Measurements from ENCODE around the gene ANKS3.

ANKS3 gene

GRCh38 chr16:4766875-4767628, 33.0 kb upstream of the ANKS3 start, which contains the start of gene ZNF500:
Gene ZNF500 (minus strand): TSS chr16:4767162. CDS start chr16:4765978, 1,184 bp downstream.
- TF ChIP-seq, protein P1, sequence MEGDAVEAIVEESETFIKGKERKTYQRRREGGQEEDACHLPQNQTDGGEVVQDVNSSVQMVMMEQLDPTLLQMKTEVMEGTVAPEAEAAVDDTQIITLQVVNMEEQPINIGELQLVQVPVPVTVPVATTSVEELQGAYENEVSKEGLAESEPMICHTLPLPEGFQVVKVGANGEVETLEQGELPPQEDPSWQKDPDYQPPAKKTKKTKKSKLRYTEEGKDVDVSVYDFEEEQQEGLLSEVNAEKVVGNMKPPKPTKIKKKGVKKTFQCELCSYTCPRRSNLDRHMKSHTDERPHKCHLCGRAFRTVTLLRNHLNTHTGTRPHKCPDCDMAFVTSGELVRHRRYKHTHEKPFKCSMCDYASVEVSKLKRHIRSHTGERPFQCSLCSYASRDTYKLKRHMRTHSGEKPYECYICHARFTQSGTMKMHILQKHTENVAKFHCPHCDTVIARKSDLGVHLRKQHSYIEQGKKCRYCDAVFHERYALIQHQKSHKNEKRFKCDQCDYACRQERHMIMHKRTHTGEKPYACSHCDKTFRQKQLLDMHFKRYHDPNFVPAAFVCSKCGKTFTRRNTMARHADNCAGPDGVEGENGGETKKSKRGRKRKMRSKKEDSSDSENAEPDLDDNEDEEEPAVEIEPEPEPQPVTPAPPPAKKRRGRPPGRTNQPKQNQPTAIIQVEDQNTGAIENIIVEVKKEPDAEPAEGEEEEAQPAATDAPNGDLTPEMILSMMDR (conservative IDR thresholded peaks at IDR 0.05; ENCODE audit: low read depth, low read length) = no peak
- peak; percentile 97 for DNase-seq (ENCODE audit: low read depth)
- peak within 1 kb of the TSS; percentile 92 for H3K4me3 ChIP-seq (ENCODE audit: low read depth, low read length)

GRCh38 chr16:4765511-4766474, 31.7 kb upstream of the ANKS3 start:
- no peak for DNase-seq (ENCODE audit: low read depth)
- TF ChIP-seq, protein P1 (conservative IDR thresholded peaks at IDR 0.05; ENCODE audit: low read depth, low read length) = no peak
- peak overlapping the region; percentile 92 for H3K4me3 ChIP-seq (ENCODE audit: low read depth, low read length)

DNA sequence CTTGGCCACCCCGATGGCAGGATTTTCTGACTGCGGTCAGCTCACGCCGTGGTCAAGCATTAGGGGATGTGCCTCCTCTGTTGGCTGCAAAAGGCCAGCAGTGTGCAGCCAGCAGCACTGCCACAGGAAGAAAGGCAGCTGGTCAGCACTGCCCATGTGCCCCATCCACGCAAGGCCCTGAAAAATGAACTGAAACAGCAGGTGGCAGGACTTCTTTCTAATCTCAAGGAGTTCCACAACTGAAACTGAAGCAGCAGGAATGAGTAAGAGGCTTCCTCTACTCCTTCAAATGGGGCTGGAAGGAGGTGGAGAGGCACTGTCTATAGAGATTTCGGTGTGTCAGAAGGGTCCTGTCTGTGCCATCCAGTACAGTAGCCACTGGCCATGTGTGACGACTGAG, 29.7 kb upstream of the ANKS3 start:
- no peak overlapping the region for H3K4me3 ChIP-seq (ENCODE audit: low read depth, low read length)
- TF ChIP-seq, protein P1 (conservative IDR thresholded peaks at IDR 0.05; ENCODE audit: low read depth, low read length) = no peak
- peak; percentile 15 for DNase-seq (ENCODE audit: low read depth)

GRCh38 chr16:4762205-4762604, 28.1 kb upstream of the ANKS3 start:
- no peak overlapping the region for H3K4me3 ChIP-seq (ENCODE audit: low read depth, low read length)
- TF ChIP-seq, protein P1 (conservative IDR thresholded peaks at IDR 0.05; ENCODE audit: low read depth, low read length) = no peak
- no peak for DNase-seq (ENCODE audit: low read depth)

DNA sequence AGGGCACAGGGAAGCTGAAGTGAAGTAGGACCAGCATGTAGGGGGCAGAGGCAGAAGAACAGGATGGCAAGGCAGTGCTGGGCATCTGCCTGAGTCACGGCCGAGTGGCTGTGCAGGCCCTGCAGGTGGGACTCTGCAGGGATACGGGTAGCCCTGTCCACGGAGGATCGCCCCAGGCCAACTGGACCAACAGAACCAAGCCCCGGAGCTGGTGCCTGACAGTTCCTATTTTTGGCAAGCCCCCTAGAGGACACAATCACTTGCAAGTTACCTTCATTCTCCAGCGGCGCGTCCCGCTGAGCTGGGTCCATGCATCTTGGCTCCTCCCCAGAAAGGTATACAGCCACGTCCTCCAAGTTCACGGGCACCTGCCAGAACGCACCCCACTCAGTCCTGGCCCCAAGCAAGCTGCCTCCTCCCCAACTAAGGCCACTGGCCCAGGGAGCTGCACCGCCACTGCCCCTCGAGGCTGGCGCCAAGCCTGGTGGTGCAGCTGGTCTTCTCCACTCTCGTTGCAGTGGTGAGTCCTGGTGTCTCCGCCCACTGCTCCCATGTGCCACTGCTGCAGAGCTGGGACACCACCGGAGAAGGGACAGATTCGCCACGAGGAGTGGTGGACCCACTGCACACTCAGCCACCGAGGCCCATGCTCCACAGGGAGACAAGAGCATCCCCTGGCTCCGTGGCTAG, 26.3 kb upstream of the ANKS3 start:
- no peak overlapping the region for H3K4me3 ChIP-seq (ENCODE audit: low read depth, low read length)
- TF ChIP-seq, protein P1 (conservative IDR thresholded peaks at IDR 0.05; ENCODE audit: low read depth, low read length) = no peak
- DNase-seq (ENCODE audit: low read depth) = no peak

- TF ChIP-seq, protein P1 (conservative IDR thresholded peaks at IDR 0.05; ENCODE audit: low read depth, low read length) = no peak
- H3K4me3 ChIP-seq (ENCODE audit: low read depth, low read length) = no peak overlapping the region
- DNase-seq (ENCODE audit: low read depth) = no peak
Measured at GRCh38 chr16:4755687-4756086, 21.6 kb upstream of the ANKS3 start.
